GM12865 (cell line): ENCODE measurements around the gene ZNF821.
"Not testable (repeated sequence)": the region's sequence is repeated elsewhere in the genome, so short reads cannot be mapped to it uniquely, and the experiment has no call there.

Source experiments
- DNase-seq: peaks from one replicate; pipeline ENCODE4 v3.0.0; 2010; ENCODE audit warnings: low read depth
- H3K4me3 ChIP-seq: 2 replicates; pipeline ENCODE4 v1.5.1; 2011; ENCODE audit warnings: mild to moderate bottlenecking, low read depth, low read length, control low read depth
- TF ChIP-seq, protein P1 (sequence below): IDR thresholded peaks from 2 replicates; pipeline ENCODE4 v1.5.1; 2011; ENCODE audit warnings: low read length, control low read depth, low read depth, inconsistent platforms; ENCODE audit not compliant: insufficient read depth; ENCODE audit errors: missing control alignments

The ZNF821 gene

DNA sequence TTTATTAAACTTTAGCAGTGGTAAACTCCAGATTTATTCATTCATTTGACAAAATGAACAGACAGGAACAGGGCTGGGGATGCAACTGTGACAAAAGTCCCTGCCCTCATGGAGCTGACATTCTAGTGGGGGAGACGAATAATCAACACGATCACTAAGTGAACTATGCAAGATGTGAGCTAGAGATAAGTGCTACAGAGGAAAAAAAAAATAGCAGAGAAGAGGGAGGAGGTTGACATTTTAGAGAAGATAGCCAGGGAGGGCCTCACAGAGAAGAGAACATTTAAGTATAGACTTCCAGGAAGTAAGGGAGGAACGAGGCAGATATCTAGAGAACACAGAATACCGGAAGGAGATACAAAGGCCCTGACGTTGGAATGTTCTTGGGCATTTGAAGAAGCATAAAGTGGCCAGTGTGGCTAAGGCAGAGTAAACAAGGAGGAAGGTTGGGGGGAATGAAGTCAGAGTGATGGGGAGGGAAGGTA is 57.4 kb downstream of the ZNF821 start:
- TF ChIP-seq, protein P1, sequence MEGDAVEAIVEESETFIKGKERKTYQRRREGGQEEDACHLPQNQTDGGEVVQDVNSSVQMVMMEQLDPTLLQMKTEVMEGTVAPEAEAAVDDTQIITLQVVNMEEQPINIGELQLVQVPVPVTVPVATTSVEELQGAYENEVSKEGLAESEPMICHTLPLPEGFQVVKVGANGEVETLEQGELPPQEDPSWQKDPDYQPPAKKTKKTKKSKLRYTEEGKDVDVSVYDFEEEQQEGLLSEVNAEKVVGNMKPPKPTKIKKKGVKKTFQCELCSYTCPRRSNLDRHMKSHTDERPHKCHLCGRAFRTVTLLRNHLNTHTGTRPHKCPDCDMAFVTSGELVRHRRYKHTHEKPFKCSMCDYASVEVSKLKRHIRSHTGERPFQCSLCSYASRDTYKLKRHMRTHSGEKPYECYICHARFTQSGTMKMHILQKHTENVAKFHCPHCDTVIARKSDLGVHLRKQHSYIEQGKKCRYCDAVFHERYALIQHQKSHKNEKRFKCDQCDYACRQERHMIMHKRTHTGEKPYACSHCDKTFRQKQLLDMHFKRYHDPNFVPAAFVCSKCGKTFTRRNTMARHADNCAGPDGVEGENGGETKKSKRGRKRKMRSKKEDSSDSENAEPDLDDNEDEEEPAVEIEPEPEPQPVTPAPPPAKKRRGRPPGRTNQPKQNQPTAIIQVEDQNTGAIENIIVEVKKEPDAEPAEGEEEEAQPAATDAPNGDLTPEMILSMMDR: no peak
- H3K4me3 ChIP-seq: no peak overlapping the region
- no peak for DNase-seq

DNA sequence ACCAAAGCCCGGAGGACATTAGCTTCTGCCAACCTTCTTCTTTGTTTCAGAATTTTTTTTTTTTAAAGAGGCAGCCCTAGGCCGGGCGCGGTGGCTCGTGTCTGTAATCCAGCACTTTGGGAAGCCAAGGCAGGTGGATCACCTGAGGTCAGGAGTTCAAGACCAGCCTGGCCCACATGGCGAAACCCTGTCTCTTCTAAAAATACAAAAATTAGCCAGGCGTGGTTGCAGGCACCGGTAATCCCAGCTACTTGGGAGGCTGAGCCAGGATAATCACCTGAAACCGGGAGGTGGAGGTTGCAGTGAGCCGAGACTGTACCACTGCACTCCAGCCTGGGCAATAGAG is 66.9 kb downstream of the ZNF821 start:
- peak overlapping the region; percentile 55 for H3K4me3 ChIP-seq

DNA sequence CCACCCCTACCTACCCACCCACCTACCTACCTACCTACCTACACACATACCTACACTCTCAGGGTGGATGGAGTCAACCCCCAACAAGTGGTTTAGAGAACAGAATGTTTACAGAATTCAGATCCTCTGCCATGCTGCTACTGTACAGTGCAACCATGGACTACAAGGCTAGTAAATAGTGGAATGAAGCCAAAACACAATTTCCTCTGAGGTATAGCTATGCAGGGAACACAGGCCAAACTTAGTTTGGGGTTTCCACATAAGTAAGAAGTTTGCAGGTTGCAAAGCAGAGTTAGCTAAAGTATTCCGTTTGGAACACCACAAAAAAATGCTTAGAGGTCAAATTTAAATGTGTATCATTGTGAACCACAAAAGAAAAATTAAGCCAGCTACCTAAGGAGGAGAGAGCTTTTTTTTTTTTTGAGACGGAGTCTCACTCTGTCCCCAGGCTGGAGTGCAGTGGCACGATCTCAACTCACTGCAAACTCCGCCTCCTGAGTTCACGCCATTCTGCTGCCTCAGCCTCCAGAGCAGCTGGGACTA is 72.7 kb downstream of the ZNF821 start:
- DNase-seq: no peak
- TF ChIP-seq, protein P1: no peak
- H3K4me3 ChIP-seq: no peak overlapping the region

More for the DNA sequence above, 66.9 kb downstream of the ZNF821 start:
- peak; percentile 61 for DNase-seq

DNA sequence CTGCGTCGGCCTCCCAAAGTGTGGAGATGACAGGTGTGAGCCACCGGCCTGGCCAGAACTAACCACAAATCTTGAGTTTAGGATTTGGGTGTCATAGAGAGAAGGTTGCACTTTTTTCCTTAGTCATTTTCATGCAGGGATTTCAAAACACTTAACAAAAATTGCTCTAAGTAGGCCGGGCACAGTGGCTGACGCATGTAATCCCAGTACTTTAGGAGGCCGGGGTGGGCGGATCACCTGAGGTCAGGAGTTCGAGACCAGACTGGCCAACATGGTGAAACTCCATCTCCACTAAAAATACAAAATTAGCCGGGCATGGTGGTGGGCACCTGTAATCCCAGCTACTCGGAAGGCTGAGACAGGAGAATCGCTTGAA is 73.8 kb downstream of the ZNF821 start:
- not testable (repeated sequence) for DNase-seq
- peak overlapping the region; percentile 81 for H3K4me3 ChIP-seq
